GM23338 (cell line): ENCODE data around the gene RPRD1A. TPM values are rescaled to one million over a fixed set of nuclear protein-coding genes. Genes with fewer than 3 reads are reported as not detected.

Experiments used
- CREB1 ChIP-seq: fragments of 250-450 bp; sonication (Bioruptor Pico); IDR thresholded peaks from 2 replicates; pipeline ENCODE4 v1.5.0; 2020; ENCODE audit warnings: low read depth, mild to moderate bottlenecking, moderate library complexity
- CTCF ChIP-seq, 2 experiments: fragments of 200-600 bp in 1 of 2; sonication (generic) in 1 of 2; conservative IDR thresholded peaks; 2 replicates each; pipeline versions ENCODE4 v1.5.1 to v1.6.1; 2016 to 2017; ENCODE audit warnings: antibody characterized with exemption in 2 of 2, low read depth in 2 of 2, mild to moderate bottlenecking in 2 of 2, moderate library complexity in 1 of 2
- EZH2 ChIP-seq: fragments of 200-600 bp; sonication (generic); IDR thresholded peaks from one replicate; pipeline ENCODE4 v1.8.0; 2017; ENCODE audit warnings: antibody characterized with exemption, mild to moderate bottlenecking, low read depth; ENCODE audit not compliant: unreplicated experiment
- EZH2phosphoT487 ChIP-seq: fragments of 200-600 bp; sonication (generic); IDR thresholded peaks from one replicate; pipeline ENCODE4 v1.8.1; 2018; ENCODE audit warnings: antibody characterized with exemption; ENCODE audit not compliant: unreplicated experiment
- JUNB ChIP-seq: IDR thresholded peaks from one replicate; pipeline ENCODE4 v1.6.1; 2016; ENCODE audit warnings: antibody characterized with exemption; ENCODE audit not compliant: unreplicated experiment
- NANOG ChIP-seq: IDR thresholded peaks from 2 replicates; pipeline ENCODE4 v1.6.1; 2016; ENCODE audit warnings: antibody characterized with exemption, borderline replicate concordance
- POLR2AphosphoS5 ChIP-seq: IDR thresholded peaks from 2 replicates; pipeline ENCODE4 v1.6.1; 2016; ENCODE audit warnings: antibody characterized with exemption, low read depth
- STAT1 ChIP-seq: IDR thresholded peaks from one replicate; pipeline ENCODE4 v1.6.1; 2016; ENCODE audit warnings: antibody characterized with exemption; ENCODE audit not compliant: unreplicated experiment
- ZNF114 ChIP-seq: fragments of 250-450 bp; sonication (Bioruptor Pico); IDR thresholded peaks from 2 replicates; pipeline ENCODE4 v1.5.0; 2020; ENCODE audit warnings: mild to moderate bottlenecking, moderate library complexity
- ZNF462 ChIP-seq: fragments of 250-450 bp; sonication (Bioruptor Pico); IDR thresholded peaks from 2 replicates; pipeline ENCODE4 v1.5.0; 2020; ENCODE audit warnings: mild to moderate bottlenecking, moderate library complexity
- polyA plus RNA-seq: library from polyadenylated mRNA; unstranded; fragments of >200 nt; fragmentation: Nextera tagmentation; extraction: Ambion mirVana; gene quantifications from 2 replicates; pipeline ENCODE4 v1.2.1, GENCODE V29; 2016
- total RNA-seq: library from RNA; depleted of rRNA; stranded (reverse); fragments of >200 nt; shearing (Covaris generic); gene quantifications from 2 replicates; pipeline ENCODE4 v1.2.3, GENCODE V29; 2014

RPRD1A gene
- total and polyA plus RNA-seq, 2 experiments from 2014 or later: 67.9 to 157 TPM

- no peak for TF ChIP-seq ZNF462 (CRISPR knock-in tag)
- no peak for TF ChIP-seq POLR2AphosphoS5
- TF ChIP-seq ZNF114: no peak
- TF ChIP-seq JUNB: no peak
- TF ChIP-seq STAT1: no peak
- TF ChIP-seq EZH2: no peak
- no peak for TF ChIP-seq EZH2phosphoT487
- no peak for TF ChIP-seq NANOG
- no peak for TF ChIP-seq CREB1
- TF ChIP-seq CTCF (conservative IDR thresholded peaks at IDR 0.05; ENCODE audit: low read depth in 2 of 2): no peak
Measured at GRCh38 chr18:35949090-35949489, 118.3 kb downstream of the RPRD1A start (continued).
